ENCODE measurements around the gene PITRM1.
A peak's percentile ranks its signal among the peaks of the same experiment; 100 is the strongest.

The PITRM1 gene

DNA sequence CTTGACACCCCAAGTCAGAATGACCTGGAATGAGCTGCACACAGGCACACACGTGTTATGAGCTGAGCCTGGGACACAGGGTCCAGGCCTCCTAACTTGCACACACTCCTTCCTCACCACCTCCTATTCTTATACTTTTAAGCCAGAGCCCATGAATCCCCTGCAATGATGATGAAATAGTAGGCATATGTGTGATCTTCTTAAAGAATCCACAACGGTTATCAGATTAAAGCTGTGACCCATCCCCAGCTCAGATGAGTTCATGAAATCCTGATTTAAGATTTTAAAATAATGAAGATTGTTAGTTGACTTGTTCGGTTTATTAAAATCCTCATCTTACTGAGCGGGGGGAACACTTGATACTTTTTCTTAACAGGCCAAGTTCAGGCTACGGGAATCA is 38.6 kb downstream of the PITRM1 start:
- no peaks in the 10 kb centered on the region for H3K9me3 ChIP-seq
- H3K36me3 ChIP-seq: peaks cover 100% of the 10 kb centered on the region
- no peak overlapping the region for H3K4me2 ChIP-seq
- H4K20me1 ChIP-seq: peaks cover 58% of the 10 kb centered on the region
- H3K4me3 ChIP-seq: no peak overlapping the region
- H3K9ac ChIP-seq: no peak overlapping the region
- H3K27ac ChIP-seq: no peak overlapping the region
- no peak for TF ChIP-seq Cebpa-rat (IDR thresholded peaks at IDR 0.05)
- no peaks in the 10 kb centered on the region for H3K27me3 ChIP-seq
- H3K4me1 ChIP-seq: peaks cover 21% of the 10 kb centered on the region

DNA sequence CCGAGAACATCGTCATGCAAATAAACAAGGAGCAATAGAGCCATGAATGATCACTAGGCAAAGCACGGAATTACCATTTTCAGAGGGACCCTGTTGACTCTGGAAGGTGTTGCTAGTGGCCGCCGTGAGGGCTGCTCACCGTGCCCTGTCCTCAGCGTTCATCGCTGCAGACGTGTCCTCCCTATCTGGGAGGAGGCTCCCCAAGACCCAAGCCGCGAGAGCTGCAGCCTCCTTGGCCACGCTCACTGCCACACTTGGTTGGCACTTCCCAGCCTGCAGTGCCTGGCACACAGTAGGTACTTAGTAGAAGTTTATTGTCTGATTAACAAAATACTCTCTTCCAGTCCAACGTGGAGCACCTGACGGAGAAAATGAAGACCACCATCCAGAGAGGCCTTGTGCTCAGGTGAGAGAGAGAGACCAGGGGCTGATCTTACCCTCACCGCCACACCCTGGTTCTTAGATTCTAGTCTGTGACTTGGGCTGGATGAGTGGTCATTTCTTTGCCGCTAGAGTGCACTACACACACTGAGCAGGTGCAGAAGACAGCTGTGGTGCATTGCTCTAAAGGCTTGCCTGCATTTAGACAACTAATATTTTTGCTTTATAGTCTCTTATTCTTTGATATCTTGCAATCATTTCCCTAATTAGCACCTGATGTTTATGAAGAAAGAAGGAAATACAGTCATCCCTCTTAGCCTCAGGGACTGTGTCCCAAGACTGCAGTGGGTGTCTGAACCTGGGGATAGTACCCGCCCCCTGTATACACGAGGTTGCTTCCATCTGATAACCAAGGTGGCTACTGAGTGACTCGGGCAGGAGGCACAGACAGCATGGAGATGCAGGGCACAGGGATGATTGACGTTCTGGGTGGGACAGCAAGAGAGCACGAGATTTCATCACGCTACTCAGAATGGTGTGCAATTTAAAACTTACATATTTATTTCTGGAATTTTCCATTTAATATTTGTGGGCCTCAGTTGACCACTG is 40.3 kb downstream of the PITRM1 start:
- Histone ChIP-seq H3K4me3 (no peak overlapping the region), H3K4me1 (peaks cover 33% of the 10 kb centered on the region), H3K27ac (no peak overlapping the region), H3K36me3 (peaks cover 99% of the 10 kb centered on the region), H4K20me1 (peaks cover 67% of the 10 kb centered on the region), H3K27me3 (no peaks in the 10 kb centered on the region), H3K4me2 (no peak overlapping the region), H3K9ac (no peak overlapping the region), H3K9me3 (no peaks in the 10 kb centered on the region)
- TF ChIP-seq Cebpa-rat (IDR thresholded peaks at IDR 0.05): no peak

DNA sequence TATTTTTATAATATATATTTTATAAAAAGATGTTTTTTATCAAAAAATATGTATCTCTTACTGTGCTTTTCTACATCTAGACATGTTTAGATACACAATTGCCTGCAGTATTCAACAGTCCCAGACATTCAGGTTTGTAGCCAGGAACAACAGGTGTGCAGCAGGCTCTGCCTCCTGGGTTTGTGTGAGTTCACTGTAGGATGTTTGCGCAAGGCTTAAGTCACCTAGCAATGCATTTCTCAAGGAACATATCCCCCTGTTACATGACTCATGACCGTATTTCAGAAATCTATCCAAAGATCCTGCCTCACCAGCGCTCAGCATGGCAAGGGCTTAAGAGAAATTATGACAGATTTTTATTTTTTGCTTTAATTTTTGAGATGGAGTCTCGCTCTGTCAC is 41.5 kb downstream of the PITRM1 start:
- H3K4me2 ChIP-seq: no peak overlapping the region
- H3K4me3 ChIP-seq: no peak overlapping the region
- peaks cover 76% of the 10 kb centered on the region for H4K20me1 ChIP-seq
- no peak overlapping the region for H3K27ac ChIP-seq
- H3K27me3 ChIP-seq: no peaks in the 10 kb centered on the region
- TF ChIP-seq Cebpa-rat (IDR thresholded peaks at IDR 0.05): no peak
- H3K4me1 ChIP-seq: peaks cover 46% of the 10 kb centered on the region
- no peak overlapping the region for H3K9ac ChIP-seq
- H3K36me3 ChIP-seq: peaks cover 88% of the 10 kb centered on the region
- H3K9me3 ChIP-seq: no peaks in the 10 kb centered on the region

DNA sequence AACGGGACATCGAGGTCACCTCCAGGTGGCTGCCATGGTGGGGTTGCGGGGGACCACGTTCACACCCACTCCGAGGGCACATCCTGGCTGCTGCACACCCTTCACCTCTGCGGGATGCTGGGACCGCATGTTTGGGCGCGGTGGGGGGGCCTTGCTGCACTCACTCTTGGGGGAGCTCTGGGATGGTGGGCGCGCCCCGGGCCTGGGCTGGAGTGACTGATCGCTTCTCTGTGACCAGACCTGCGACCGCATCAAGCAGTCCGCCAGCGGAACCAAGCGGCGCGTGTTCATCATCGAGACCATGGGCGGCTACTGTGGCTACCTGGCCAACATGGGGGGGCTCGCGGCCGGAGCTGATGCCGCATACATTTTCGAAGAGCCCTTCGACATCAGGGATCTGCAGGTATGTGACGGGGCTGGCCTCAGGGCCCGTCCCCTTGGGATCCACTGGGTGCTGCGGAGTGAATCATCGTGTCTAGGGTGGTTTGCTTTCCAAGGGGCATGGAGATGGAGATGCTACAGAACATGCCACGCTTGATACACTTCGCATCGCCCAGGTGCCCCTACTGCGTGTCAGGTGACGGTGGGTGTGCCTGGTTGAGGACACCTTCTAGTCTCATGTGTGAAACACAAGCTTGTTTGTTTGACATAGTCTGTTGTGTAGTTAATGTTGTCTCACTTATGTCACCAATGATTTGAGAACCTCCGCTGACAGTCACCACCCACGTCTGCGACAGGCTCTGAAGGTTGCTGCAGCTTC is 42.8 kb downstream of the PITRM1 start:
- H3K4me1 ChIP-seq: peaks cover 49% of the 10 kb centered on the region
- no peak overlapping the region for H3K4me2 ChIP-seq
- no peaks in the 10 kb centered on the region for H3K27me3 ChIP-seq
- no peak overlapping the region for H3K4me3 ChIP-seq
- no peaks in the 10 kb centered on the region for H3K9me3 ChIP-seq
- no peak overlapping the region for H3K9ac ChIP-seq
- H3K27ac ChIP-seq: no peak overlapping the region
- no peak for TF ChIP-seq Cebpa-rat (IDR thresholded peaks at IDR 0.05)
- H4K20me1 ChIP-seq: peaks cover 77% of the 10 kb centered on the region
- peaks cover 88% of the 10 kb centered on the region for H3K36me3 ChIP-seq

DNA sequence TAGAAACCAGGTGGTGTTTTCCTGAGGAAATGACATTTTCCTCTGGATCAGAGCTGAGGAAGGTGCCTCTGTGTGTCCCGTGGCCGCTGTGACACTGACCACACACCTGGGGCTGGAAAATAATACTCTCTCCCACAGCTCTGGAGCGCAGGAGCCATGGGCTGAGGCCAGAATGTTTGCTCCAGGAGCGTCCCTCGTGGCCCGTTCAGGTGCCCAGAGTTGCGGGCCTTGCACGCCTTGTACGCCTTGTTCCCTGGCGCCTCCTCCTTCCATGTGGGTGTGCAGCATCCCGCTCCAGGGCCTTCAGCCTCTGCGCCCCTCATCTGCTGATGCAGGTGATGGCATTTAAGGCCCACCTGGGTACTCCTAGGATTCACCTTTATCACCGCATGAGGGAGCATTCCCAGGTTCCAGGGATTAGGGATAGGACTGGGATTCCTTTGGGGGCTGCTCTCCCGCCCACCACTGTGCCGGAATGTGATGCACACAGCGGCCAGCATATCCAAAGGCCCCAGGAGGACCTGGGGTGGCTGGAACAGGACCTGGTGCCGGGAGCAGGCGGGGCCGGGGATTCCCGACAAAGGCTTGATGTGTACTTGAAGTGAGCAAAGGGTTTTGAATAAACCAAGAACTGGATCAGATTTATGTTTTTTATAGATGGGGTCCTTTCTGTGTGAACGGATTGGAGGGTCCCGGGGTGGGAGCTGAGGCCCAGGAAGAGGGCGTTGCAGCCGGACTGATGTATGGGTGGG is 44.0 kb downstream of the PITRM1 start:
- H3K27me3 ChIP-seq: no peaks in the 10 kb centered on the region
- H3K4me1 ChIP-seq: peaks cover 45% of the 10 kb centered on the region
- no peak overlapping the region for H3K4me2 ChIP-seq
- H3K9ac ChIP-seq: no peak overlapping the region
- no peak for TF ChIP-seq Cebpa-rat (IDR thresholded peaks at IDR 0.05)
- H3K27ac ChIP-seq: no peak overlapping the region
- H4K20me1 ChIP-seq: peaks cover 76% of the 10 kb centered on the region
- H3K4me3 ChIP-seq: no peak overlapping the region
- no peaks in the 10 kb centered on the region for H3K9me3 ChIP-seq
- H3K36me3 ChIP-seq: peaks cover 88% of the 10 kb centered on the region

DNA sequence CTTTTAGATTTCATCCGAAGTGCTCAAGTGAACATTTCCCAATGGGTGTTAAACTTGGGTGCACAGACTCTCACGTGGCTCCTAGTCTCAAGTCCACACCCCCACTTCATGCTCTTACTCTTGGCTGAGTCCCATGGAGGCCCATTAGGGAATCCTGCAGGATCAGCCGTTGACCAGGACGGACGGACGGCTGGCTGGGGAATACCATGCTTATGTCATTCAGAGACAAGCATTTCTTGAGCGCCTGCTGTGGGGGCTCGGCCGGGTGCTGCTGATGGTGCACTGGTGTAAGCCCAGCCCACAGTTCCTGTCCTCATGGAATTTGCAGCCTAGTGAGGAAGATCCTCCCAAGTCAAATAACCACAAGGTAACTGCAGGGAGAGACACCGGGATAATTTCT is 44.7 kb downstream of the PITRM1 start:
- Histone ChIP-seq H3K27ac (no peak overlapping the region), H3K9ac (no peak overlapping the region), H3K9me3 (no peaks in the 10 kb centered on the region), H3K4me1 (peaks cover 45% of the 10 kb centered on the region), H3K4me2 (peak overlapping the region; percentile 93), H3K4me3 (no peak overlapping the region), H3K27me3 (no peaks in the 10 kb centered on the region), H3K36me3 (peaks cover 88% of the 10 kb centered on the region), H4K20me1 (peaks cover 76% of the 10 kb centered on the region)
- TF ChIP-seq Cebpa-rat (IDR thresholded peaks at IDR 0.05): no peak

DNA sequence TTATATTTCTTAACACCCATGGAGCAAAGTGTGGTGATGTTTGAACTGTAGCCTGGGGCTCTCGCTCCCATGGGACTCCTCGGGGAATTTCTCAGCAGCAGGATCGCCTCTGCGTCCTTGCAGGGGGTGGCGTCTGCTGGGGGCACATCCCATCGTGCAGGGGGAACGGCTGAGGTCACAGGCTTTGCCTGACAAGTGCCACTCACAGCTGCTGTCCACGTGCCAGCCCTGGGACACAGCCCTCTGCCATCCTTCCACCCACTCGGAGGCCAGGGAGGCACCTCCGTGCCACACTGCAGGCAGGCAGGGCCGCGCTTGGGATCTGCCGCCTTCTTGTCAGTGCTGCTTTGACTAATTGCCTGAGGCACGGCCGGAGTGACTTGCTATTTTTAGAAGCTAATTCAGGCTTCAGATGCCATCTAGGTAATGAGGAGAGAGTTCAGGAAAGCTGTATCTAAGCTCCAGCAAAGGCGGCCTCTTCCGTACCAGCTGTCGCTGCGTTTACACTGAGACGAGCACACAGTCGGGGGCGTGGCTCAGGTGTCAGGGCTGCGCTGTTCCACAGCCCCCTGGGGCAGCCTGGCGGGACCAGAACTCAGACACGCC is 45.7 kb downstream of the PITRM1 start:
- H3K4me2 ChIP-seq: peak overlapping the region; percentile 93
- H3K36me3 ChIP-seq: peaks cover 88% of the 10 kb centered on the region
- H4K20me1 ChIP-seq: peaks cover 81% of the 10 kb centered on the region
- H3K9me3 ChIP-seq: no peaks in the 10 kb centered on the region
- no peaks in the 10 kb centered on the region for H3K27me3 ChIP-seq
- H3K9ac ChIP-seq: peak overlapping the region; percentile 32; the same call in 1 of the 2 replicates
- TF ChIP-seq Cebpa-rat (IDR thresholded peaks at IDR 0.05): no peak
- peak overlapping the region; percentile 45 for H3K4me3 ChIP-seq
- peaks cover 45% of the 10 kb centered on the region for H3K4me1 ChIP-seq
- H3K27ac ChIP-seq: no peak overlapping the region

DNA sequence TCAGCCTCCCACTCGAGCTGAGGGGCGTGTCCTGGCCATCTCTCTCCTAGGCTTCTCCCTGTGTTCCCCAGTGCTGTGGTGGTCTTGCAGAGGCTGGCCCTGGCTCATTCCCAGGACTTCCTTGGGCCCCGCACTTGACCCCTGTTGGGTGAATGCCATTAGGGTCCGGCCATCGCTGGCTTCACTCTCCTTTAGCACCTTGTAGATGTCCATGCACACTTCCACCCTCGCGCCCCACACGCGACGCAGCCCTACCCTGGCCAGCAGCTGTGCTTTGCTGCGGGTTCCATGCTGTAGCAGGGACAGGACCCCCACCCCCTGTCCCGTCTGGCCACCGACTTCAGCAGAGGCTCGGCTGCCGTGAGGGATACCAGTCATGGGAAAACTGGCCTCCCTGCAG is 46.3 kb downstream of the PITRM1 start:
- H3K27ac ChIP-seq: no peak overlapping the region

More for the DNA sequence above, 46.3 kb downstream of the PITRM1 start:
- Histone ChIP-seq H3K4me1 (peaks cover 45% of the 10 kb centered on the region), H3K27me3 (no peaks in the 10 kb centered on the region), H3K9me3 (no peaks in the 10 kb centered on the region), H4K20me1 (peaks cover 85% of the 10 kb centered on the region), H3K36me3 (peaks cover 88% of the 10 kb centered on the region), H3K4me2 (peak overlapping the region; percentile 93), H3K4me3 (peak overlapping the region; percentile 45), H3K9ac (peak overlapping the region; percentile 32; the same call in 1 of the 2 replicates)
- TF ChIP-seq Cebpa-rat (IDR thresholded peaks at IDR 0.05): no peak
